ENCODE results near the gene NUAK2. TPM values are rescaled to one million over a fixed set of nuclear protein-coding genes. Genes with fewer than 3 reads are reported as not detected.

NUAK2 gene
- total and polyA plus RNA-seq, 9 donors = 1.2 to 53.2 (median 3.2) TPM

- H3K27me3 ChIP-seq = no peaks in the 10 kb centered on the region
- 86 to 97% (median 88%) methylated on average over 4 of the region's 4 CpGs for WGBS, 3 donors
- no peaks in the 10 kb centered on the region for H3K36me3 ChIP-seq
- no peak overlapping the region for H3K4me3 ChIP-seq
- no peak for DNase-seq
- no peaks in the 10 kb centered on the region for H3K9me3 ChIP-seq
- peaks cover 3% of the 10 kb centered on the region for H3K4me1 ChIP-seq (ENCODE audit: insufficient read depth)
- intact Hi-C loops (cut with DNase I) = loop anchor here in 3 of 4 donors (5.0 to 10.0 kb wide), 4 partner anchors 93 to 185 kb away; no protein-coding TSS in a partner anchor
- TF ChIP-seq EP300 (IDR thresholded peaks at IDR 0.05) (no peak), CTCF (IDR thresholded peaks at IDR 0.05) (no peak), POLR2A (IDR thresholded peaks at IDR 0.05) (no peak)
- peak overlapping the region in 1 of 2 donors; percentile 7 for H3K27ac ChIP-seq
Observed at GRCh38 chr1:205339717-205340116, 18.2 kb upstream of the NUAK2 start.

- no peaks in the 10 kb centered on the region for H3K36me3 ChIP-seq
- TF ChIP-seq POLR2A (IDR thresholded peaks at IDR 0.05) (no peak), CTCF (IDR thresholded peaks at IDR 0.05) (no peak), EP300 (IDR thresholded peaks at IDR 0.05) (no peak)
- H3K27me3 ChIP-seq = no peaks in the 10 kb centered on the region
- intact Hi-C loops (cut with DNase I) = loop anchor here in 3 of 4 donors (5.0 to 10.0 kb wide), 4 partner anchors 93 to 186 kb away; no protein-coding TSS in a partner anchor
- 72 to 84% (median 74%) methylated on average over 21 of the region's 21 CpGs for WGBS, 3 donors
- H3K4me3 ChIP-seq = no peak overlapping the region
- no peaks in the 10 kb centered on the region for H3K9me3 ChIP-seq
- DNase-seq = no peak
- H3K27ac ChIP-seq = peak overlapping the region in 1 of 2 donors; percentile 7
- H3K4me1 ChIP-seq (ENCODE audit: insufficient read depth) = peaks cover under 1% of the 10 kb centered on the region
Observed at GRCh38 chr1:205339197-205339702, 17.7 kb upstream of the NUAK2 start.

- no peak for DNase-seq
- Histone ChIP-seq H3K4me1 (ENCODE audit: insufficient read depth) (no peaks in the 10 kb centered on the region), H3K4me3 (no peak overlapping the region), H3K9me3 (no peaks in the 10 kb centered on the region), H3K36me3 (no peaks in the 10 kb centered on the region), H3K27me3 (no peaks in the 10 kb centered on the region), H3K27ac (peak overlapping the region in 1 of 2 donors; percentile 28)
- intact Hi-C loops (cut with DNase I) = loop anchor here in 3 of 4 donors (5.0 to 10.0 kb wide), 4 partner anchors 94 to 187 kb away; no protein-coding TSS in a partner anchor
- WGBS, 3 donors = 54 to 74% (median 61%) methylated on average over 7 of the region's 7 CpGs
- no peak for TF ChIP-seq CTCF (IDR thresholded peaks at IDR 0.05)
- no peak for TF ChIP-seq EP300 (IDR thresholded peaks at IDR 0.05)
Observed at GRCh38 chr1:205338011-205338410, 16.5 kb upstream of the NUAK2 start.

GRCh38 chr1:205337481-205337880 lies 15.9 kb upstream of the NUAK2 start:
- H3K4me1 ChIP-seq (ENCODE audit: insufficient read depth) = no peaks in the 10 kb centered on the region
- no peaks in the 10 kb centered on the region for H3K9me3 ChIP-seq
- intact Hi-C loops (cut with DNase I) = loop anchor here in 3 of 4 donors (5.0 to 10.0 kb wide), 4 partner anchors 95 to 187 kb away; no protein-coding TSS in a partner anchor
- TF ChIP-seq EP300 (IDR thresholded peaks at IDR 0.05) (no peak), CTCF (IDR thresholded peaks at IDR 0.05) (no peak), POLR2A (IDR thresholded peaks at IDR 0.05) (no peak)
- H3K36me3 ChIP-seq = no peaks in the 10 kb centered on the region
- peak overlapping the region in 1 of 2 donors; percentile 28 for H3K27ac ChIP-seq
- no peak for DNase-seq
- H3K4me3 ChIP-seq = no peak overlapping the region
- no peaks in the 10 kb centered on the region for H3K27me3 ChIP-seq
- 59 to 73% (median 70%) methylated on average over 7 of the region's 7 CpGs for WGBS, 3 donors

Data from ovary (tissue), 9 donors.